Psoas muscle (tissue), 8 donors: ENCODE results near the gene MPV17L2. TPM values are rescaled to one million over a fixed set of nuclear protein-coding genes. Genes with fewer than 3 reads are reported as not detected.
A peak's percentile ranks its signal among the peaks of the same experiment; 100 is the strongest.

Experiments used
- ATAC-seq, 4 donors: fragments of 200-7000 bp; cut with Tn5 transposase; one replicate each; pipeline ENCODE4 v1.9.1; 2020; ENCODE audit warnings: moderate library complexity in 3 of 4, mild to moderate bottlenecking in 2 of 4
- DNase-seq, 2 donors: peaks; one replicate each; pipeline ENCODE4 v3.0.0-alpha.2; 2020
- H3K27ac ChIP-seq: fragments of 200-600 bp; one replicate; pipeline ENCODE4 v1.8.0; 2022
- H3K27me3 ChIP-seq, 3 donors: fragments of 200-600 bp in 1 of 3; one replicate each; pipeline versions ENCODE4 v1.6.1 to v1.8.0; 2013 to 2022; ENCODE audit warnings: low read length in 2 of 3, mild to moderate bottlenecking in 2 of 3, moderate library complexity in 1 of 3; ENCODE audit not compliant: insufficient read depth in 3 of 3
- H3K36me3 ChIP-seq, 2 donors: fragments of 200-600 bp in 1 of 2; one replicate each; pipeline versions ENCODE4 v1.6.1 to v1.8.0; 2013 to 2022; ENCODE audit warnings: low read depth in 1 of 2, mild to moderate bottlenecking in 1 of 2, moderate library complexity in 1 of 2; ENCODE audit not compliant: insufficient read depth in 1 of 2
- H3K4me1 ChIP-seq: fragments of 200-600 bp; one replicate; pipeline ENCODE4 v1.8.0; 2022
- H3K4me3 ChIP-seq: fragments of 200-600 bp; one replicate; pipeline ENCODE4 v1.8.0; 2022; ENCODE audit warnings: mild to moderate bottlenecking
- H3K9me3 ChIP-seq: fragments of 200-600 bp; one replicate; pipeline ENCODE4 v1.8.0; 2022
- WGBS, 3 donors: extraction: QIAGEN DNeasy Blood & Tissue Kit; methylation state at CpG; one replicate each; pipeline versions ENCODE4 v1.1.6 to v1.1.7; 2013; 5-methylcytosine and 5-hydroxymethylcytosine counted together
- intact Hi-C, 2 donors: fragments of 100-400 bp; cut with DNase I; formaldehyde crosslinking; loops; one replicate each; pipeline versions ENCODE4 v1.11.0 to v1.14.2; 2022
- polyA plus RNA-seq, 3 donors: library from polyadenylated mRNA; stranded (reverse); fragments of 200-250 nt; gene quantifications; one replicate each; pipeline ENCODE4 v1.2.3, GENCODE V29; 2013
- total RNA-seq, 4 donors: library from RNA; stranded (reverse); fragmentation: NEBNext Ultra II Directional in 2 of 4; extraction: Animal tissue kit (Norgen Biotek cat#: 25700) in 2 of 4; gene quantifications; one replicate each; pipeline versions ENCODE4 v1.2.1 to v1.2.4, GENCODE V29; 2021 to 2023
- TF ChIP-seq, protein P1 (sequence below): fragments of 200-600 bp; IDR thresholded peaks from one replicate; pipeline ENCODE4 v1.8.0; 2022; ENCODE audit warnings: antibody characterized with exemption
- donor health status: healthy with polysubstance abuse.
- donor health status: DM: no; HTN: no; CAD: no; lungs with moderate emphysema.
- donor health status: Bipolar disorder and iron deficiency.
- donor health status: healthy.
- donor health status: DM: yes; HTN: yes; CAD: no.
- donor health status: DM: no; HTN: no; CAD: no.
- donor health status: DM: no; HTN: no; CAD: no.
- donor health status: DM: yes; HTN: yes; CAD: no.

Gene MPV17L2
- total and polyA plus RNA-seq, 7 donors = 5.9 to 23.3 (median 12.7) TPM

DNA sequence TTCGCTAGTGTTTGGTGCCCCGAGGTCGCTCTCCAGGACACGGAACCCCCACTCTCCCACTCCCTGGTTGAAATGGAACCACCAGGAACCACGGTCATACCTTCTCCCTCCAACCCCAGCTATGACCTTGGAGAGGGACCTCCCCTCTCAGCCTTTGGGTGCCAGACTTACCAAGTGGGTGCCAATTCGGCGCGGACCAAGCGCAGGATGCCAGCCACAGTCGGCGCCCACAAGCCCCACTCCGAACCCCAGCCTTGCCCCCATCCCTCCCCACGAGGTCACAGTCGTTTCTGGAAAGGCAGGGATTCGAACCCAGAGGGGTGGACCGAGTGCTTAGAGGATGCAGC lies 32.3 kb downstream of the MPV17L2 start:
- TF ChIP-seq, protein P1, sequence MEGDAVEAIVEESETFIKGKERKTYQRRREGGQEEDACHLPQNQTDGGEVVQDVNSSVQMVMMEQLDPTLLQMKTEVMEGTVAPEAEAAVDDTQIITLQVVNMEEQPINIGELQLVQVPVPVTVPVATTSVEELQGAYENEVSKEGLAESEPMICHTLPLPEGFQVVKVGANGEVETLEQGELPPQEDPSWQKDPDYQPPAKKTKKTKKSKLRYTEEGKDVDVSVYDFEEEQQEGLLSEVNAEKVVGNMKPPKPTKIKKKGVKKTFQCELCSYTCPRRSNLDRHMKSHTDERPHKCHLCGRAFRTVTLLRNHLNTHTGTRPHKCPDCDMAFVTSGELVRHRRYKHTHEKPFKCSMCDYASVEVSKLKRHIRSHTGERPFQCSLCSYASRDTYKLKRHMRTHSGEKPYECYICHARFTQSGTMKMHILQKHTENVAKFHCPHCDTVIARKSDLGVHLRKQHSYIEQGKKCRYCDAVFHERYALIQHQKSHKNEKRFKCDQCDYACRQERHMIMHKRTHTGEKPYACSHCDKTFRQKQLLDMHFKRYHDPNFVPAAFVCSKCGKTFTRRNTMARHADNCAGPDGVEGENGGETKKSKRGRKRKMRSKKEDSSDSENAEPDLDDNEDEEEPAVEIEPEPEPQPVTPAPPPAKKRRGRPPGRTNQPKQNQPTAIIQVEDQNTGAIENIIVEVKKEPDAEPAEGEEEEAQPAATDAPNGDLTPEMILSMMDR = no peak
- peak overlapping the region; percentile 65 for H3K4me3 ChIP-seq
- H3K36me3 ChIP-seq = no peaks in the 10 kb centered on the region
- DNase-seq = no peak
- peaks cover 0 to 3% (median 0%) of the 10 kb centered on the region in 3 donors for H3K27me3 ChIP-seq
- intact Hi-C loops = loop anchor here in 1 of 2 donors (10.0 kb wide), 1 partner anchor 189 kb away; the partner anchor contains the start of gene SSBP4
- H3K9me3 ChIP-seq = no peaks in the 10 kb centered on the region
- ATAC-seq = no peak
- WGBS, 3 donors = 25 to 40% (median 26%) methylated on average over 15 to 16 of the region's 16 CpGs
- H3K4me1 ChIP-seq = peaks cover 27% of the 10 kb centered on the region
- peak overlapping the region; percentile 69 for H3K27ac ChIP-seq

DNA sequence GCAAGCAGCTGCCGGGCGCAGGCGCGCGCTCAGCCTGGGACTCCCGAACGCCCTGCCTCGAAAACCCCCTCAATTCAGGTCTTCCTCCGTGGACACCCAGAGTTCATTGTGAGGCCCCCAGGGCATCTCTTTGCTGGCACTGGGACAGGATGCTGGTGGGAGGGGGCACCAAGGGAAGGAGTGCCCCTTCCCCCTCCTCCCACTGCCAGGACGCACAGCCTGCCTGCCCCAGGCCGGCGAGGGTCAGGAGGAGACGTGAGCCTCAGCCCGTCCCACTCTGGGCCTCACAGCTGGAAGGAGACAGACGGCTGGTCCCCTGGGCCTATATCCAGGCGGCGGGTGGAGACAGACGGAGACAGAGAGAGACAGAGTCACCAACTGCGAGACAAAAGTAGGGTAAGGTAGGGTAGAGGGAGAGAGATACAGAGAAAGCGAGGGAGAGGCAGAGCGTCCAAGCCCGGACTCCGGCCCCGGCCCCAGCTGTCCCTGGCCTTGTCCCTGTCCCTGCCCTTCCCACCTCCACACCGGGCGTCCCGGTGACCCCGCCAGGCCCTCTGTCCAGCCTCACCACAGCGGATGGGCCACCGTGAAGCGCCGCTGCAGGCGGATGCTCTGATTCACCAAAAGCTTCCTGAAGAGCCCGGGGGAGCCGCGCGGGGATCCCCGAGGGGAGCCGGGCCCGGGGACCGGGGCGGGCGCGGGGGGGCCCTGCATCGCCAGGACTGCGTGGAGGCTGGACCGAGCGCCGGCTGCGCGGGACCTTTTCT lies 32.9 kb downstream of the MPV17L2 start, which contains the start of gene PDE4C:
Gene PDE4C (minus strand): TSS at position 737 of the 767 bp plus-strand sequence. CDS start 23 bp downstream, at position 714.
- ATAC-seq = no peak
- Histone ChIP-seq H3K36me3 (no peaks in the 10 kb centered on the region), H3K4me1 (peaks cover 27% of the 10 kb centered on the region), H3K27ac (peak within 1 kb of the TSS; percentile 69), H3K9me3 (no peaks in the 10 kb centered on the region), H3K4me3 (peak within 1 kb of the TSS; percentile 65), H3K27me3 (peaks cover 0 to 3% (median 0%) of the 10 kb centered on the region in 3 donors)
- WGBS, 3 donors = 7 to 15% (median 9%) methylated on average over 32 to 51 of the region's 51 CpGs
- TF ChIP-seq, protein P1 = no peak
- intact Hi-C loops = loop anchor here in 1 of 2 donors (10.0 kb wide), 1 partner anchor 189 kb away; the partner anchor contains the start of gene SSBP4
- peak; percentile 26 to 74 for DNase-seq

DNA sequence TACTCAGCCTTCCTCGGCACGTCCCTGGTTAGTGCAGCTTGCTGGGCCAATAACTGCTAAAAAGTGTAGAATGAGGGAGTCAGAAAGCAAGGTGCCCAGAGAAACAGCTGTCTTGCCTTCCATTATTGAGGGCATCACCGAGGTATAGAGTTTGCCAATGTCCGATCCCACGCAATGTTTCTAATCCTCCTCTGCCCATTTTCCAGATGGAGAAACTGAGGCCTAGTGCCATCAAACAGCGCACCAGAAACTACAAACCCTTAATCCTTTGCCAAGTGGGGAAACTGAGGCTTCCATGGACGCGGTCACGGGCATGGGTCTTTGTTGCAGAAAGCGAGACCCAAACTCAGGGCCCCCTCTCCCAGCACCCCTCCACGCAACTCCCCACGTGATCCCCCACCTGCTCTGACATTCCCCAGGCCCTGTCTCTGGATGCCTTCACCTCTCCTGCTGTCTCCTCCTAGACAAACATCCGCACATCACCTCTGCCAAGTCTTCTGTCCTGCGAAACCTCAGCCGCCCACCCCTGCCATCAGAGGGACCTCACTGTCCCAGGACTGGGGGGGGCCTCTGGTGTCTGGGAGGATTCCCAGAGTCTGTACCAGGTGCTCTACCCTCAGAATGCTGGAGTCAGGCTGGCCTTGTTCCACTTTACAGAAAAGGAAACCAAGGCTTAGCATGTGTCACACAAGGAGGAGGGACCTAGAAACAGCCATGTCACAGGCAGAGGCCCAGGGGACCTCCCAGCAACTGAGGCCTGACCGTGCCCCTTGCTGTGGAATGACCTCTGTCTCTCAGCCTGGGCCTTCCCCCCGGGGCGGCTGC lies 34.1 kb downstream of the MPV17L2 start:
- DNase-seq (no peak), ATAC-seq (no peak)
- WGBS, 3 donors = 64 to 78% (median 71%) methylated on average over 18 of the region's 18 CpGs
- TF ChIP-seq, protein P1 = no peak
- Histone ChIP-seq H3K4me1 (peaks cover 27% of the 10 kb centered on the region), H3K27ac (peak overlapping the region; percentile 36), H3K9me3 (no peaks in the 10 kb centered on the region), H3K36me3 (no peaks in the 10 kb centered on the region), H3K4me3 (no peak overlapping the region), H3K27me3 (peaks cover 0 to 10% (median 0%) of the 10 kb centered on the region in 3 donors)
- intact Hi-C loops = loop anchor here in 1 of 2 donors (10.0 kb wide), 1 partner anchor 188 kb away; the partner anchor contains the start of gene SSBP4

DNA sequence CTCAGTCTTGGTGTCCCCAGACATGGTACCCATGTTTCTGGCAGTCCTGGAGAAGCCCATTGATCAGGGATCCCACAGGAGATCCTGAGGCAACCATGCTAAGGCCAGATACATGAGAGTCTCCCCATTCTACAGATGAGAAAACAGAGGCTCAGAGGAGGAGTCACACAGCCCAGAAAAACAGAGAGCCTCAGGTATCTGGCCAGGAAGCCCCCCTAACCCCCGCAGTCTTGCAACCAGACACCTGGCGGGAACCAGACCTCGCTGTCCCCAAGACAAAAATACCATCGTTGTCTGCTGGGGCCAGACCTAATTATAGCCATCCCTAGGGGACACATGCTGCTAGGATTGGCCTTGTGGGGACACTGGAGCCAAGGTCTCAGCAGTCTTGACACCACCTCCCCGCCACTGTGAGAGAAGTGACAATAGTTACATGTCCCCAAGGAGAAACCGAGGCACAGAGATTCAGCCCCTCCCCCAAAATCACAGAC lies 34.8 kb downstream of the MPV17L2 start:
- intact Hi-C loops = loop anchor here in 1 of 2 donors (10.0 kb wide), 1 partner anchor 187 kb away; the partner anchor contains the start of gene SSBP4
- peak overlapping the region; percentile 36 for H3K27ac ChIP-seq
- ATAC-seq (peak in 3 of 4 donors; percentile 32 to 68 (median 67)), DNase-seq (peak in 1 of 2 donors; percentile 80)
- peaks cover 27% of the 10 kb centered on the region for H3K4me1 ChIP-seq
- H3K27me3 ChIP-seq = peaks cover 0 to 17% (median 2%) of the 10 kb centered on the region in 3 donors
- H3K36me3 ChIP-seq = no peaks in the 10 kb centered on the region
- 18 to 25% (median 20%) methylated on average over 6 of the region's 6 CpGs for WGBS, 3 donors
- TF ChIP-seq, protein P1 = no peak
- no peaks in the 10 kb centered on the region for H3K9me3 ChIP-seq
- H3K4me3 ChIP-seq = no peak overlapping the region
